ENCODE data around the gene CHD6. TPM values are rescaled to one million over a fixed set of nuclear protein-coding genes. Genes with fewer than 3 reads are reported as not detected.

CHD6 gene
- total and polyA plus RNA-seq, 2 of the 13 experiments (the other 11 are each of a cell fraction or from before 2014, with no cell fraction given) = 14.4 to 52.0 TPM

DNA sequence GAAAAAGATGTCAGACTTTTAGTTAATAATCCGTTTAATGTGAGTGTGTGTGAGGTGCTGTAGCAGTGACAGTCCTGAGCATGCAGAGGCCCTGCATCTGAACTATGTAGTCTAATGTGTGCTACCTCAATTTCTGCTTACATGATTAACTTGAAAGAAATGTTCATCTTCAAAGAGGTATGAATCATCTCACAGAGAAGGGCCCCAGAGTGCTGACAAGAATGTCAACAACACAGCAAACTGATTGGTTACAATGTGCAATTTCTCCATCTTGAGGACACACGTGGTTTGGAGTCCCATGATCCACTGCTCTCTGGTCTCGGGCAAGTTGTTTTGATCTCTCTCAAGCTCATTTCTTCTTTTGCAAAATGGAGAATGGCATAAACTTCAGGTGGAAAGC lies 189.9 kb downstream of the CHD6 start (continued):
- no peak for TF ChIP-seq NONO (IDR thresholded peaks at IDR 0.05)
- TF ChIP-seq NONO (CRISPR knock-in tag; conservative IDR thresholded peaks at IDR 0.05) = no peak
- no peak for TF ChIP-seq ZNF20 (CRISPR knock-in tag; IDR thresholded peaks at IDR 0.05)
- TF ChIP-seq, protein P1, sequence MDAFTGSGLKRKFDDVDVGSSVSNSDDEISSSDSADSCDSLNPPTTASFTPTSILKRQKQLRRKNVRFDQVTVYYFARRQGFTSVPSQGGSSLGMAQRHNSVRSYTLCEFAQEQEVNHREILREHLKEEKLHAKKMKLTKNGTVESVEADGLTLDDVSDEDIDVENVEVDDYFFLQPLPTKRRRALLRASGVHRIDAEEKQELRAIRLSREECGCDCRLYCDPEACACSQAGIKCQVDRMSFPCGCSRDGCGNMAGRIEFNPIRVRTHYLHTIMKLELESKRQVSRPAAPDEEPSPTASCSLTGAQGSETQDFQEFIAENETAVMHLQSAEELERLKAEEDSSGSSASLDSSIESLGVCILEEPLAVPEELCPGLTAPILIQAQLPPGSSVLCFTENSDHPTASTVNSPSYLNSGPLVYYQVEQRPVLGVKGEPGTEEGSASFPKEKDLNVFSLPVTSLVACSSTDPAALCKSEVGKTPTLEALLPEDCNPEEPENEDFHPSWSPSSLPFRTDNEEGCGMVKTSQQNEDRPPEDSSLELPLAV (CRISPR knock-in tag; conservative IDR thresholded peaks at IDR 0.05; ENCODE audit: low read depth) = no peak
- TF ChIP-seq ISX (CRISPR knock-in tag; conservative IDR thresholded peaks at IDR 0.05) = no peak
- no peak for TF ChIP-seq ARNT (IDR thresholded peaks at IDR 0.05)
- no peak for TF ChIP-seq MBD4 (IDR thresholded peaks at IDR 0.05; ENCODE audit: borderline replicate concordance, low read length)
- peak; percentile 53 for TF ChIP-seq NFYB (CRISPR knock-in tag; IDR thresholded peaks at IDR 0.05)
- no peak for TF ChIP-seq ZNF101 (CRISPR knock-in tag; IDR thresholded peaks at IDR 0.05; ENCODE audit: borderline replicate concordance, low read depth)
- no peak for TF ChIP-seq ZNF614 (CRISPR knock-in tag; IDR thresholded peaks at IDR 0.05; ENCODE audit: borderline replicate concordance)
- TF ChIP-seq CREM (IDR thresholded peaks at IDR 0.05) = 0 out of 2 replicates have a peak, but pooled peaks have one; percentile 38
- TF ChIP-seq CREM (CRISPR knock-in tag; IDR thresholded peaks at IDR 0.05) = no peak
- TF ChIP-seq JUN (CRISPR knock-in tag; IDR thresholded peaks at IDR 0.05) = peak; percentile 52; the same call in 1 of the 2 replicates
- TF ChIP-seq PHF20 (CRISPR knock-in tag; IDR thresholded peaks at IDR 0.05) = no peak
- no peak for TF ChIP-seq ZNF34 (CRISPR knock-in tag; IDR thresholded peaks at IDR 0.05; ENCODE audit: borderline replicate concordance)
- peak; percentile 63 for TF ChIP-seq RARA (CRISPR knock-in tag; IDR thresholded peaks at IDR 0.05)
- no peak for TF ChIP-seq CHD4 (IDR thresholded peaks at IDR 0.05; ENCODE audit: borderline replicate concordance, low read length)
- TF ChIP-seq, protein P2, sequence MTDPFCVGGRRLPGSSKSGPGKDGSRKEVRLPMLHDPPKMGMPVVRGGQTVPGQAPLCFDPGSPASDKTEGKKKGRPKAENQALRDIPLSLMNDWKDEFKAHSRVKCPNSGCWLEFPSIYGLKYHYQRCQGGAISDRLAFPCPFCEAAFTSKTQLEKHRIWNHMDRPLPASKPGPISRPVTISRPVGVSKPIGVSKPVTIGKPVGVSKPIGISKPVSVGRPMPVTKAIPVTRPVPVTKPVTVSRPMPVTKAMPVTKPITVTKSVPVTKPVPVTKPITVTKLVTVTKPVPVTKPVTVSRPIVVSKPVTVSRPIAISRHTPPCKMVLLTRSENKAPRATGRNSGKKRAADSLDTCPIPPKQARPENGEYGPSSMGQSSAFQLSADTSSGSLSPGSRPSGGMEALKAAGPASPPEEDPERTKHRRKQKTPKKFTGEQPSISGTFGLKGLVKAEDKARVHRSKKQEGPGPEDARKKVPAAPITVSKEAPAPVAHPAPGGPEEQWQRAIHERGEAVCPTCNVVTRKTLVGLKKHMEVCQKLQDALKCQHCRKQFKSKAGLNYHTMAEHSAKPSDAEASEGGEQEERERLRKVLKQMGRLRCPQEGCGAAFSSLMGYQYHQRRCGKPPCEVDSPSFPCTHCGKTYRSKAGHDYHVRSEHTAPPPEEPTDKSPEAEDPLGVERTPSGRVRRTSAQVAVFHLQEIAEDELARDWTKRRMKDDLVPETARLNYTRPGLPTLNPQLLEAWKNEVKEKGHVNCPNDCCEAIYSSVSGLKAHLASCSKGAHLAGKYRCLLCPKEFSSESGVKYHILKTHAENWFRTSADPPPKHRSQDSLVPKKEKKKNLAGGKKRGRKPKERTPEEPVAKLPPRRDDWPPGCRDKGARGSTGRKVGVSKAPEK (CRISPR knock-in tag; IDR thresholded peaks at IDR 0.05; ENCODE audit: borderline replicate concordance) = no peak
- TF ChIP-seq KLF9 (CRISPR knock-in tag; IDR thresholded peaks at IDR 0.05; ENCODE audit: low read depth) = no peak
- no peak for TF ChIP-seq KLF6 (CRISPR knock-in tag; IDR thresholded peaks at IDR 0.05)
- TF ChIP-seq, protein P3, sequence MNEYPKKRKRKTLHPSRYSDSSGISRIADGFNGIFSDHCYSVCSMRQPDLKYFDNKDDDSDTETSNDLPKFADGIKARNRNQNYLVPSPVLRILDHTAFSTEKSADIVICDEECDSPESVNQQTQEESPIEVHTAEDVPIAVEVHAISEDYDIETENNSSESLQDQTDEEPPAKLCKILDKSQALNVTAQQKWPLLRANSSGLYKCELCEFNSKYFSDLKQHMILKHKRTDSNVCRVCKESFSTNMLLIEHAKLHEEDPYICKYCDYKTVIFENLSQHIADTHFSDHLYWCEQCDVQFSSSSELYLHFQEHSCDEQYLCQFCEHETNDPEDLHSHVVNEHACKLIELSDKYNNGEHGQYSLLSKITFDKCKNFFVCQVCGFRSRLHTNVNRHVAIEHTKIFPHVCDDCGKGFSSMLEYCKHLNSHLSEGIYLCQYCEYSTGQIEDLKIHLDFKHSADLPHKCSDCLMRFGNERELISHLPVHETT (CRISPR knock-in tag; conservative IDR thresholded peaks at IDR 0.05) = no peak
- TF ChIP-seq, protein P4, sequence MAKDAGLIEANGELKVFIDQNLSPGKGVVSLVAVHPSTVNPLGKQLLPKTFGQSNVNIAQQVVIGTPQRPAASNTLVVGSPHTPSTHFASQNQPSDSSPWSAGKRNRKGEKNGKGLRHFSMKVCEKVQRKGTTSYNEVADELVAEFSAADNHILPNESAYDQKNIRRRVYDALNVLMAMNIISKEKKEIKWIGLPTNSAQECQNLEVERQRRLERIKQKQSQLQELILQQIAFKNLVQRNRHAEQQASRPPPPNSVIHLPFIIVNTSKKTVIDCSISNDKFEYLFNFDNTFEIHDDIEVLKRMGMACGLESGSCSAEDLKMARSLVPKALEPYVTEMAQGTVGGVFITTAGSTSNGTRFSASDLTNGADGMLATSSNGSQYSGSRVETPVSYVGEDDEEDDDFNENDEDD (CRISPR knock-in tag; IDR thresholded peaks at IDR 0.05; ENCODE audit: borderline replicate concordance) = no peak
- peak; percentile 83 for TF ChIP-seq SAP130 (CRISPR knock-in tag; IDR thresholded peaks at IDR 0.05; ENCODE audit: low read depth)
- no peak for TF ChIP-seq ZNF251 (CRISPR knock-in tag; IDR thresholded peaks at IDR 0.05)
- TF ChIP-seq MED8 (CRISPR knock-in tag; IDR thresholded peaks at IDR 0.05; ENCODE audit: insufficient replicate concordance) = no peak
- no peak for TF ChIP-seq SOX13 (IDR thresholded peaks at IDR 0.05)
- peak in 1 of 2 experiments; percentile 18; a peak in 1 of 4 replicates for TF ChIP-seq SOX13 (CRISPR knock-in tag; conservative IDR thresholded peaks at IDR 0.05 in 1 of 2, IDR thresholded peaks at IDR 0.05 in 1 of 2)

Measured in HepG2 (cell line).